Effector CD4-positive, alpha-beta T cell (primary cell): ENCODE data around the gene STK26.
A peak's percentile ranks its signal among the peaks of the same experiment; 100 is the strongest.
"Not testable (repeated sequence)": the region's sequence is repeated elsewhere in the genome, so short reads cannot be mapped to it uniquely, and the experiment has no call there.

Experiments
- DNase-seq: peaks from one replicate; pipeline ENCODE4 v3.0.0-alpha.2; 2020

The STK26 gene

GRCh38 chrX:132040066-132040465 is 17.0 kb downstream of the STK26 start:
- DNase-seq, result no peak

GRCh38 chrX:132041015-132041414 is 17.9 kb downstream of the STK26 start:
- no peak for DNase-seq

- no peak for DNase-seq
These were observed 20.9 kb downstream of the STK26 start for GRCh38 chrX:132043977-132044376.

GRCh38 chrX:132044953-132045352 is 21.9 kb downstream of the STK26 start:
- no peak for DNase-seq

GRCh38 chrX:132045456-132045855 is 22.4 kb downstream of the STK26 start:
- no peak for DNase-seq

GRCh38 chrX:132046533-132046932 is 23.4 kb downstream of the STK26 start:
- no peak for DNase-seq

GRCh38 chrX:132051778-132052177 is 28.7 kb downstream of the STK26 start:
- not testable (repeated sequence) for DNase-seq

GRCh38 chrX:132058050-132058449 is 34.9 kb downstream of the STK26 start:
- no peak for DNase-seq

GRCh38 chrX:132058975-132059374 is 35.9 kb downstream of the STK26 start:
- DNase-seq, result no peak

GRCh38 chrX:132059973-132060540 is 37.0 kb downstream of the STK26 start:
- no peak for DNase-seq

- no peak for DNase-seq
These were observed 40.2 kb downstream of the STK26 start for GRCh38 chrX:132063334-132063733.

GRCh38 chrX:132063862-132064261 is 40.8 kb downstream of the STK26 start:
- DNase-seq, result no peak

GRCh38 chrX:132068405-132068804 is 45.3 kb downstream of the STK26 start:
- no peak for DNase-seq

GRCh38 chrX:132071254-132071653 is 48.2 kb downstream of the STK26 start:
- no peak for DNase-seq

- no peak for DNase-seq
These were observed 54.3 kb downstream of the STK26 start for GRCh38 chrX:132077414-132077813.

- DNase-seq, result no peak
These were observed 54.8 kb downstream of the STK26 start for GRCh38 chrX:132077912-132078311.

- DNase-seq, result no peak
These were observed 62.7 kb downstream of the STK26 start for GRCh38 chrX:132085786-132086185.

GRCh38 chrX:132086672-132087071 is 63.6 kb downstream of the STK26 start:
- DNase-seq, result no peak

- no peak for DNase-seq
These were observed 65.8 kb downstream of the STK26 start for GRCh38 chrX:132088864-132089263.

GRCh38 chrX:132090403-132091159 is 67.5 kb downstream of the STK26 start:
- DNase-seq, result no peak

- DNase-seq, result peak; percentile 27
These were observed 69.5 kb downstream of the STK26 start for GRCh38 chrX:132092439-132093065.

GRCh38 chrX:132093239-132093860 is 70.2 kb downstream of the STK26 start:
- no peak for DNase-seq

- DNase-seq, result no peak
These were observed 71.1 kb downstream of the STK26 start for GRCh38 chrX:132094164-132094563.

- not testable (repeated sequence) for DNase-seq
These were observed 75.6 kb downstream of the STK26 start for GRCh38 chrX:132098704-132099103.
